ENCODE data around the gene FRS3. TPM values are rescaled to one million over a fixed set of nuclear protein-coding genes. Genes with fewer than 3 reads are reported as not detected.

Gene FRS3
- total and polyA plus RNA-seq, 11 donors: 3.2 to 6.8 (median 5.1) TPM

GRCh38 chr6:41732591-41733359 is 46.9 kb downstream of the FRS3 start:
- Histone ChIP-seq H3K9me3 (no peaks in the 10 kb centered on the region), H3K36me3 (peaks cover 0 to 3% (median 0%) of the 10 kb centered on the region in 9 donors), H3K27me3 (no peaks in the 10 kb centered on the region), H3K4me1 (peaks cover 17 to 70% (median 57%) of the 10 kb centered on the region in 12 donors), H3K4me3 (peak overlapping the region in 9 of 12 donors; percentile 75 to 100 (median 95)), H3K27ac (peak overlapping the region; percentile 98 to 100 (median 98))
- TF ChIP-seq POLR2A (IDR thresholded peaks at IDR 0.05) (no peak), CTCF (IDR thresholded peaks at IDR 0.05) (no peak)
- ATAC-seq: no peak
- peak in 2 of 5 donors; percentile 25 to 43 for DNase-seq
- intact Hi-C loops (cut with DNase I): no loop called here
- WGBS, 4 donors: 47 to 60% (median 54%) methylated on average over 5 to 8 of the region's 8 CpGs

- Histone ChIP-seq H3K36me3 (peaks cover 0 to 3% (median 0%) of the 10 kb centered on the region in 9 donors), H3K4me1 (peaks cover 17 to 76% (median 63%) of the 10 kb centered on the region in 12 donors), H3K4me3 (peak overlapping the region in 2 of 12 donors; percentile 93 to 100), H3K27me3 (no peaks in the 10 kb centered on the region), H3K9me3 (no peaks in the 10 kb centered on the region), H3K27ac (peak overlapping the region in 3 of 12 donors; percentile 38 to 100 (median 46))
- ATAC-seq: no peak
- no peak for TF ChIP-seq CTCF (IDR thresholded peaks at IDR 0.05)
- no peak for TF ChIP-seq POLR2A (IDR thresholded peaks at IDR 0.05)
- intact Hi-C loops (cut with DNase I): no loop called here
- DNase-seq: no peak
Observed at GRCh38 chr6:41732149-41732548, 47.6 kb downstream of the FRS3 start.

GRCh38 chr6:41731561-41732086 is 48.1 kb downstream of the FRS3 start:
- DNase-seq (peak in 2 of 5 donors; percentile 7 to 17), ATAC-seq (no peak)
- 69 to 73% (median 70%) methylated on average over 6 to 7 of the region's 7 CpGs for WGBS, 4 donors
- Histone ChIP-seq H3K4me3 (no peak overlapping the region), H3K9me3 (no peaks in the 10 kb centered on the region), H3K4me1 (peaks cover 17 to 81% (median 67%) of the 10 kb centered on the region in 12 donors), H3K27me3 (no peaks in the 10 kb centered on the region), H3K27ac (peak overlapping the region in 5 of 12 donors; percentile 10 to 46 (median 33)), H3K36me3 (peaks cover 0 to 3% (median 0%) of the 10 kb centered on the region in 9 donors)
- no peak for TF ChIP-seq CTCF (IDR thresholded peaks at IDR 0.05)
- no peak for TF ChIP-seq POLR2A (IDR thresholded peaks at IDR 0.05)
- intact Hi-C loops (cut with DNase I): no loop called here

Data from heart left ventricle (tissue), 16 donors.